Measurements from ENCODE around the gene TRIM46. TPM values are rescaled to one million over a fixed set of nuclear protein-coding genes. Genes with fewer than 3 reads are reported as not detected.

Gene TRIM46
- total RNA-seq, 1 experiment from 2014 or later = 3.8 TPM

- CTCF ChIA-PET = interaction anchor here (0.6 to 0.7 kb wide), 2 partner anchors 10 to 66 kb away, joined by 12 to 17 read pairs; no protein-coding TSS in a partner anchor
- peak; percentile 20 for ATAC-seq
- TF ChIP-seq CTCF (IDR thresholded peaks at IDR 0.05) (no peak), SIN3A (IDR thresholded peaks at IDR 0.05; ENCODE audit: borderline replicate concordance, insufficient read depth, low read depth, low read length) (no peak), TCF7L2 (IDR thresholded peaks at IDR 0.05; ENCODE audit: low read depth, low read length) (no peak), REST (IDR thresholded peaks at IDR 0.05; ENCODE audit: insufficient read depth in 1 of 2, low read depth in 2 of 2, low read length in 1 of 2) (no peak), POLR2AphosphoS5 (IDR thresholded peaks at IDR 0.05; ENCODE audit: low read depth, low read length) (no peak)
Measured at GRCh38 chr1:155127967-155128754, 45.5 kb upstream of the TRIM46 start.

GRCh38 chr1:155128755-155129473 lies 44.7 kb upstream of the TRIM46 start:
- Histone ChIP-seq H3K27ac (ENCODE audit: low read length) (peak overlapping the region; percentile 92), H3K27me3 (ENCODE audit: control insufficient read depth, insufficient read depth, low read length) (no peaks in the 10 kb centered on the region), H3K36me3 (ENCODE audit: control insufficient read depth, insufficient read depth, low read length) (peaks cover 3% of the 10 kb centered on the region; the same call in 1 of the 2 replicates), H3K9me3 (ENCODE audit: control insufficient read depth, insufficient read depth, low read depth, low read length) (no peaks in the 10 kb centered on the region), H3K4me3 (ENCODE audit: low read depth in 2 of 2, low read length in 2 of 2) (peak overlapping the region; percentile 64 to 65), H3K4me1 (ENCODE audit: control insufficient read depth, insufficient read depth, low read length) (peaks cover 61% of the 10 kb centered on the region)
- TSS peak; percentile 76 for BruUV-seq (replicated peaks)
- no peak for TF ChIP-seq POLR2AphosphoS5 (IDR thresholded peaks at IDR 0.05; ENCODE audit: low read depth, low read length)
- TF ChIP-seq CTCF (IDR thresholded peaks at IDR 0.05) = no peak
- peak; percentile 89 for TF ChIP-seq TCF7L2 (IDR thresholded peaks at IDR 0.05; ENCODE audit: low read depth, low read length)
- no peak for TF ChIP-seq REST (IDR thresholded peaks at IDR 0.05; ENCODE audit: insufficient read depth in 1 of 2, low read depth in 2 of 2, low read length in 1 of 2)
- TF ChIP-seq SIN3A (IDR thresholded peaks at IDR 0.05; ENCODE audit: borderline replicate concordance, insufficient read depth, low read depth, low read length) = no peak
- ChIA-PET CTCF (interaction anchor here (0.5 to 0.7 kb wide), 5 partner anchors 9 to 65 kb away, joined by 3 to 17 read pairs (median 5); no protein-coding TSS in a partner anchor), POLR2A (interaction anchor here (0.6 kb wide), 1 partner anchor 34 kb away, joined by 3 read pairs; no protein-coding TSS in a partner anchor)
- in situ Hi-C loops (cut with HindIII; ENCODE audit: low pct_unique_long_range_greater_than_20kb, low sequenced_read_pairs) (no loop called here), intact Hi-C loops (cut with micrococcal nuclease; ENCODE audit: unreplicated experiment) (loop anchor here (5.0 kb wide), 1 partner anchor 37 kb away; no protein-coding TSS in a partner anchor)
- no peak for DNase-seq (ENCODE audit: low read depth, low spot score)
- ATAC-seq = peak; percentile 7

More at GRCh38 chr1:155127967-155128754, 45.5 kb upstream of the TRIM46 start:
- DNase-seq (ENCODE audit: low read depth, low spot score) = no peak
- Histone ChIP-seq H3K27me3 (ENCODE audit: control insufficient read depth, insufficient read depth, low read length) (no peaks in the 10 kb centered on the region), H3K27ac (ENCODE audit: low read length) (peak overlapping the region; percentile 92), H3K9me3 (ENCODE audit: control insufficient read depth, insufficient read depth, low read depth, low read length) (no peaks in the 10 kb centered on the region), H3K4me3 (ENCODE audit: low read depth in 2 of 2, low read length in 2 of 2) (peak overlapping the region; percentile 64 to 65), H3K4me1 (ENCODE audit: control insufficient read depth, insufficient read depth, low read length) (peaks cover 59% of the 10 kb centered on the region), H3K36me3 (ENCODE audit: control insufficient read depth, insufficient read depth, low read length) (peaks cover 3% of the 10 kb centered on the region; the same call in 1 of the 2 replicates)
- POLR2A ChIA-PET = interaction anchor here (0.6 kb wide), 2 partner anchors 9 to 33 kb away, joined by 3 read pairs; no protein-coding TSS in a partner anchor
- in situ Hi-C loops (cut with HindIII; ENCODE audit: low pct_unique_long_range_greater_than_20kb, low sequenced_read_pairs) (no loop called here), intact Hi-C loops (cut with micrococcal nuclease; ENCODE audit: unreplicated experiment) (loop anchor here (5.0 kb wide), 1 partner anchor 36 kb away; no protein-coding TSS in a partner anchor)
- no TSS peak for BruUV-seq (replicated peaks)

Data from Panc1 (cell line).